Left ventricle myocardium superior (tissue), 1 donor: ENCODE data around the gene ELMO3. TPM values are rescaled to one million over a fixed set of nuclear protein-coding genes. Genes with fewer than 3 reads are reported as not detected.

Experiments
- ATAC-seq: fragments of 200-7000 bp; cut with Tn5 transposase; one replicate; pipeline ENCODE4 v1.9.1; 2020; ENCODE audit warnings: mild to moderate bottlenecking, moderate library complexity
- DNase-seq: peaks from one replicate; pipeline ENCODE4 v3.0.0-alpha.2; 2020
- intact Hi-C: fragments of 100-400 bp; cut with micrococcal nuclease; formaldehyde crosslinking; loops from one replicate; pipeline ENCODE4 v1.11.0; 2022
- total RNA-seq: library from RNA; stranded (reverse); fragmentation: NEBNext Ultra II Directional; extraction: Animal tissue kit (Norgen Biotek cat#: 25700); gene quantifications from one replicate; pipeline ENCODE4 v1.2.1, GENCODE V29; 2021
- donor health status: DM: no; HTN: yes; CAD: no; lungs with severe emphysema.

ELMO3 gene
- total RNA-seq, 1 donor from 2014 or later: 0.79 TPM

DNA sequence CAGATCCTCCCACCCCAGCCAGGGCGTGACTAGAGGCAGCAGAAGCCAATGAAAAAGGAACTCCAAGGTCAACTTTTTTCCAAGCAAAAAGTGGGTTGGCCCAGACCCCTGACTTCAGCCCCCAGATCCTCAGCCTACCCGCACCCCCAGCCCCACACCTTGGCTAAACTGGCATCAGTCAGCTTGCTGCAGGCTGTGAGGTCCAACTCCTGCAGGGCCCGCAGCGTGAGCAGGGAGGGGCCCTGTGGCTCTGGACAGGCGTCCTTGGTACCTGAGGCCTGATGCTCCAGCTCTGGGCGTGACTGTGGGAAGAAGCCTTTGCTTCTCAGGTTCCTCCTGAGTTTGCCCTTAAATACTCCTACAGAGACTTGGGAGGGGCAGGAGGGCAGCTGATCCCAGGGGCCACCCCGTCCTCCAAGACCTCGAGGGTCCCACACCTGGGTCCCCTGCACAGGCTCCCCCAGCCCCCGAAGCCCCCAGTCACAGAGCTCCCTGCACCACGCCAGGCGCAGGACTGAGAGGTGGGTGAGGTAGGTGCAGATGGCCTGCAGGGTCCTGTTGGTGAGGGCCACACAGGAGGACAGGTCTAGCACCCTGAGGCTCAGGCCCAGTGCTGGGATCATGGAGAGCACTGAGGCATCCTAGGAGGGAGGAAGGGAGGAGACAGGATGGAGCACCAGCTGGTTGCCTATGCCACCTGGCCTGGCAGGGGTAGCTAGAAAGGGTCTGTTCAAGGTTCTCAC is 9.4 kb downstream of the ELMO3 start:
- intact Hi-C loops: no loop called here
- no peak for ATAC-seq
- no peak for DNase-seq

DNA sequence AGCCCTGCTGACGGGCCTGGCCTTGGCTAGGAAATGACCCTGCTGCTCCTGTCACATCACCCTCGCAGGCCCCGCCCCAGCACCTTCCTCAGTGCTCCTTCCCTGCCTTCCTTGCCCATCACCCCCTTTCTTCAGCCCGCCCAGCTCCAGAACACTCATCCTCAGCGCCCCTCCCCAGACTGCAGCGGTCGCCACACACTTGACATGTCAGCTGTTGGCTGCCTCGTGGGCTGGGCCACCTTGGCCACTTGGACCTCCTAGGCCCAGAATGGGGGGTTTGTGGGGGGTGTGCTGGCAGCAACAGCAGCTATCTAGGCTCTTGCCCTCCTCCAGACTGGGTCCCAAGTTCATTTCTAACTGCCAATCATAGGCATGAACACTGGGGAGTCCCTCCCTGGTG is 10.6 kb downstream of the ELMO3 start:
- intact Hi-C loops: no loop called here
- DNase-seq (no peak), ATAC-seq (no peak)

DNA sequence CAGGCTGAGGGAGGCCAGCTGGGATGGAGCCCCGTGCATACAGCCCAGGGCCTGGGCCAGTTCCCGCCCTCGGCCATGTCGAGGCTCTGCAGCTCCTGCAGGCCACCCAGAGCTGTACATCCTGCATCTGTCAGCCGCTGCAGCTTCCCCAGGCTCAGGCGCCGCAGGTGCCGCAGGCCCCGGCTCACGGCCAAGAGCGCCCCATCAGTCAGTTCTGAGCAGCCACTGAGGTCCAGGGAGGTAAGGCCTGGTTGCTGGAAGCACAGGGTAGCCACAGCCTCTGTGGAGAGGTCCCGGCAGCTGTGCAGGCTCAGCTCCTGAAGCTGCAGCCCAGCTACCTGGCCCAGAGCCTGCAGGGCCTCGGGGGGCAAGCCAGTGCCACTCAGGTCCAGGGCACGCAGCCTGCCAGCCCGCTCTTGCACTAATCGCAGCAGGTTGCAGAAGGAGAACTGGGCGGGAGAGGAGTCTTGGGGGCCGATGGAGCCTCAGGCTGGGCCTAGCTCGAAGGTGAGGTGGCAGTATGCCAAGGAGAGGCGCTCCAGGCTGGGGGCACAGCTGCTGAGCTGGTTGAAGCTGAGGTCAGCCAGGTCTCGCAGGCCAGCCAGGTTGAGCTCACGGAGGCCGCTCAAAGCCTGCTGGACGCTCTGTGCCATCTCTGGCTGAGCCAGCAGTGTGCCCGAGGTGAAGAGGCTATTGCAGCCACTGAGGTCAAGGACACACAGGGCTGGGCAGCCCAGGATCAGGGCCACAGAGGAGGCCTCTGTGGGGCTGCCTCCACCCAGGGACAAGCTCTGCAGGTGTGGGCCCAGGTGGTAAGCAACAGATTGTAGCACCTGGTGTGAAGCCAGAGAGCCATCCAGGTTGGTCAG is 11.4 kb downstream of the ELMO3 start:
- DNase-seq (no peak), ATAC-seq (no peak)
- intact Hi-C loops: no loop called here

DNA sequence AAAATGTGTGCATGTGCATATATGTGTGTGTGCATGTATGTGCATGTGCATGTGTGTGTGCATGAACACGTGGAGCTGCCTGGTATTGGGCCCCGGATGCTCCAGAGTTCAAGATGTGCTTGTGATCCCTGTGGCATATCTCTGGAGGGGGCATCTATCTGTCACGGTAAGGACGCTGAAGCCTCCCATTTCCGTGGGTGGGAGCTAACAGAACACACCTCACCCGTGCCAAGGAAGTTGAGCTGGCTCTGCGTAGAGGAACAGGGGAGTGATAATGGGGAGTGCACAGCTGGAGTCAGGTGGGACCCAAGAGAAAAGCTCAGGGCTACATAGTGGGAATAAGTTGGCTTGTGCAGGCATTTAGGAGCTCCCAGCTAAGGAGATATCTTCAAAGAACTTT is 12.7 kb downstream of the ELMO3 start:
- intact Hi-C loops: no loop called here
- ATAC-seq: no peak
- no peak for DNase-seq

DNA sequence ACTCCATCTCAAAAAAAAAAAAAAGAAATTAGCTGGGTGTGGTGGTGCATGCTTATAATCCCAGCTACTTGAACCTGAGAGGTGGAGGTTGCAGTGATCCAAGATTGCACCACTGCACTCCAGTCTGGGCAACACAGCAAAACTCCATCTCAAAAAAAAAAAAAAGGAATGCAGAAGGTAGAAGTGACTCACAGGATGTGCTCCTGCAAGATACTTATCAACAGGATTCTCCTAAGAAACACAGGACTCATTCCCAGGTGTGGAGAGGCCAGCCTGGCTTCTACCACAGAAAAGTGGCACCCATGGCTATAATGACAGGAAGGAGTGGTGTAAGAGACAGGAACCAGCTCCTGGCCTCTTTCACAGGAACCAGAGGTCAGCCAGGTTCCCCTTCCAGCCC is 13.8 kb downstream of the ELMO3 start:
- ATAC-seq (no peak), DNase-seq (no peak)
- intact Hi-C loops: no loop called here

DNA sequence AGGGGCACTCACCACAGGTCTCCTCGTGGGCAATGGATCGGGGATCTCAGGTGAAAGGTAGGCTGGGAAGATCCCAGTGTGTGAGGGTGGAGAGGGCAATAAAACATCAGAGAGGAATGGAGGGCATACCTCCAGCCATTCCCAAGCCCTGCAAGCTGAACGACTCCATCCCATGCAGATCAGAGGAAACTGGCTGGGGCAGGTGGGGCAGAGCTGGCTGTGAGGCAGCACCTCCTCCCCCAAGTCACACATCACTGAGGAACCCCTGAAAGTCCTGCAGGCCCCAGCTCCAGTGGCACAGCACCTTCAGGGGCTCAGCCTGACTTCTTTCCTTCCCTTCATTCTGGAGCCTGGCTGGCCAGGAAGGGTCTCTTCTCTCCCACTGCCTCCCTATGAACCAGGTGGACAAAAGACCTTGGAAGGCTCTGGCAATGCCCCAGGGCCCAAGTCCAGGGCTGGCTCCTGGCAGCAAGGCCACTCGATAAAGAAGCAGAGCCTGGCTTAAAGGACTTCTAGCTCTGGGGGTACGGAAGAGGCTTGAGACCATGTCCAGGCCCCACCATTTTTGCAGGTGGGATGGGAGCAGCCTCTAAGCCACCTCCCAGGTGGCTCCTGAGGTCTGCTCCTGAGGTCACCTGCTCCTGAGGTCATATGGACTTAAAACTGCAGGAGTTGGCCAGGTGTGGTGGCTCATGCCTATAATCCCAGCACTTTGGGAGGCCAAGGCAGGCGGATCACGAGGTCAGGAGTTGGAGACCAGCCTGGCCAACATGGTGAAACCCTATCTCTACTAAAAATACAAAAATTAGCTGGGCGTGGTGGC is 14.5 kb downstream of the ELMO3 start:
- ATAC-seq (no peak), DNase-seq (no peak)
- intact Hi-C loops: no loop called here

DNA sequence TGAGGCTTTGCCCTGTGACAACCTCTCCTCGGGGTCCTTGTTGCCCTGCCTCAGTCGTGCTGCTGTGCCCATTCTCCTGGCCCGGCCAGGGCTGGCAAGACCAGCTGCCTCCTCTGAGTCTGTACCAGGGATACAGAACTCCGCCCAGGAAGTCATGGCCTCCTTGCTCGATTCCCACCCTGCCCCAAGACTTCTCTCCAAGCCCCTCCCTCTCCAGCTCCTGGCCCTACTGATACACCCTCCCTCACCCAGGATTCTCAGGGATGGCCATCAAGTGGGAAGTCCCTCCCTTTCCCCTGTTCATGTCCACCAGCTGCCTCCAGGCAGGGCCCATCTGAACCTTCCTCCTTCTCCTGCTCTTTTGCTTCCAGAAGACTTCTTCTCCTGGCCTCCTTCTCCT is 16.8 kb downstream of the ELMO3 start:
- DNase-seq (no peak), ATAC-seq (no peak)
- intact Hi-C loops: no loop called here

DNA sequence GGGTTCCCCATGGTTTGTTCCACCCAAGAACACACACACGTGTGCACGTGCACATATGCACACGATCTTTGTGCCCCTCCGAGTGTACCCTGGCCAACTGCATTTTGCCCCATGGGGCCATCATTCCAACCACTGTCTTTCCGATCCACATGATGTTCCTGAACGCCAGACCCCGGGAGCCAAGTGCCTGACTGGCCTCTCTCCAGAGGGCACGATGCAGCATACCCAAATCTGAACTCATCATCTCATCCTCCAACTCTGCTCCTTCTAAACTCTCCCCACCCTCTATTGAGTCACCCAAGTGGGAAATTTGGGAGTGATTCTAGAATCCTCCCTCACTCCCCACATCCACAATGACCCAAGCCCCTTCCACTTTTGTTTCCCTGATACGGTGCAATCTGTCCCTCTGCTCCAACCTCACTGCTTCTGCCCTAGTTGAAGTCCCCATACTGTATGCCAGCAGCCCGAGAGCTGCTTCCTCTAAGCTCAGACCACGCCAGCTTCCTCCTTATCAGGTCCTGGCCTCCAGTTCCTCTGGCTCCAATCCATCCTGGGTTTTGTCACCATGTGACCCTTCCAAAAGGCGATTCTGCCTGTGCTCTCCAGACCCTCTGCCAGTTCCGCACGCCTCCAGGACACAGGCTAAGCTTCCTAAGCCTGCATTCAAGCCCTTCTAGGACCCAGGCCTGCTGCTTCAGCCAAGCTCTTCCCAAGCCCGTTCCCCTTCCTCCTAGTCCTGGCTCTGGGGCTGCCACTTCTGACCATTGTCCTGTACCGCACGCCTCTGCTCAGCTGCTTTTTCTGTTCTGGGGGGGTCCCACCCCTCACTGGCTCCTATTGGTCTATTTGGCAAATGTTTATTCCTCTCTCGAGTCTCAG is 17.9 kb downstream of the ELMO3 start:
- ATAC-seq: peak; percentile 93
- intact Hi-C loops: no loop called here

DNA sequence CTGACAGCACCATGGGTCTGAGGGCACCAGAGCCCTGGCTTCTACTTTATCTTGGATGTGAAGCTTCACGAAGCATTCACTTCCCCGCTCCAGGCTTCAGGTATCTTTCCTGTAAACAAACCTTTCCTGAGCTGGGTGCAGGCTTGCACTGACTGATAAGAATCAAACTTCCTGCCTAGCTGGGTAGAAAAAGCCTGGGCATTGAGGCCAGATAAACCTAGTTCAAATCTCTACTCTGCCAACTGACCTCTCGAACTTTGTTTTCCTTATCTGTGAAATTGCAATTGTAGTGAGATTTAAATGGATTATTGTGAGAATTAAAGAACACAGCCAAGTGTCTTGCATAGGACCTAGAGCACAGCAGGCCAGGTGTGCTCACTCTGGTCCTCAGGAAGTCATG is 25.1 kb downstream of the ELMO3 start:
- intact Hi-C loops: no loop called here
- DNase-seq (no peak), ATAC-seq (no peak)

More for the DNA sequence above, 17.9 kb downstream of the ELMO3 start:
- DNase-seq: peak; percentile 72

DNA sequence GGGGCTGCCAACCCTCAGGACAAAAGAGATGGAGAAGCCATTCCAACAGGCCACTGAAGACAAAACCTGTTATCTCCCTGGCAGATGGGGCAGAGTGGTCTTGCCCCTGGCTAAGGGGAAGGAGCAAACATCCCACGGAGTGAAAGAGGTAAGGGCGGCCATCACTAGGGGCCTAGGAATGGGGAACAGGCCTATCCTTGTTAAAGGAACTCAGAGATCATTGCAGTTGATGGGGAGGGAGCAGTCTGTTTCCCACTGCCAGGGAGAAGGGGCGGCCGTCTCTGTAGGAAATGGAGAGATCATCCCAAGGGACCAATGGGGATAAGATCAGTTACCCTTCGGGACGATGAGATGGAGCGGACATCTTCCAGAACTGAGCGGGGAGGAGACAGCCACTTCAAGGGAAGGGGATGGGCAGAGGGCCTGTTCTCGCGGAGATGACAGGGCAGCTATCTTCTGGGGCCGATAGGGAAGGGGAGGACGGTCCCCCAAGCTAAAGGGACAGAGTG is 27.4 kb downstream of the ELMO3 start:
- ATAC-seq: no peak
- intact Hi-C loops: no loop called here
- no peak for DNase-seq

DNA sequence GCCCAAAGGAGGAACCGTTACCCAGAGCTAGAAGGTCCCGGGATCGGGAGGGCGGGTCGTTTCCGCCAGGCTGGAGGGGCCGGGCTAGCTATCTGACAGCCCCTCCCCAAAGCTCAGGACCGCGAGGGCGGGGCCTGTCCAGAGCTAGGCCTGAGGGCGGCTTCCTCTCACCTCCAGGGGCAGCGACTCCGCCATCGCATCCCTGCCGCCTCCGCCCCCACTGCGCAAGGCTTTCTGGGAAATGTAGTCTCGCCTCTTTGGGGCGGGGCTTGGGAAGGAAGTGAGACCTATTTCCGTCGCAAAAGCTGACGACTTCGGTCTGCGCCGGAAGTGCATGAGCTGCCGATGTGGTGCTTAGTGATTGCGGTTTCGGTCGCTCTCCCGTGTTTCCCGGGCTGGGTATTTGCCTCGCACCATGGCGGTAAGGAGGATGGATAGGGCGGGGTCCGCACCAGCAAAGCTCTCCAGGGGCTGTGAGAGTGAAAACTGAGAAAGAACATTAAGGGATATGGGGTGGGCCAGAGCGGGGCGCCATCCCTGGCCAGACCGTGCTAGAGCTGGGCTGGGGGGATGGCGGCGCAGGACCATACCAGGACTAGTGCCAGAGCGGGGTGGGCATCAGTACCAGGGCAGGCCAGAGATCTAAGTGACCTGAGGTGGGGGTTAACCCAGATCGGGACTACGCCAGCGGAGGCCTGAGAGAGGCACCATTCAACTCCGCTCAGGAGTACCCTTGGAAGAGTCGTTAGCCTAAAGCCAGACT is 28.1 kb downstream of the ELMO3 start, which contains the start of gene TMEM208:
TSS of gene TMEM208 (plus strand) at position 327 of the 763 bp plus-strand sequence. CDS start at position 416, 89 bp downstream.
- intact Hi-C loops: no loop called here
- peak; percentile 98 for DNase-seq
- ATAC-seq: peak; percentile 96

DNA sequence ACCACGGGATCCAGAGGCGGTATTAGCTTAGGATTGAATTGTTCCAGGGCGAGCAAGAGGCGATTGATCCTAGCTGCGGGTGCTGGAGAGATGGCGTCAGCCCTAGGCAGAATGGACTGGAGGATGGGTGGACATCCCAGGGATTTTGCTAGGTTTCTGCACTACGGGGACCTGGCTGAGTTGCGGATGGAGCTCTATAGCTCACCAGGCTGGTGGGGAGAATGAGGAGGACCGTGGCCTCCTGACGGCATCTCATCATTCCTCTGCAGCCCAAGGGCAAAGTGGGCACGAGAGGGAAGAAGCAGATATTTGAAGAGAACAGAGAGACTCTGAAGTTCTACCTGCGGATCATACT is 28.6 kb downstream of the ELMO3 start:
- DNase-seq (no peak), ATAC-seq (no peak)
- intact Hi-C loops: no loop called here

DNA sequence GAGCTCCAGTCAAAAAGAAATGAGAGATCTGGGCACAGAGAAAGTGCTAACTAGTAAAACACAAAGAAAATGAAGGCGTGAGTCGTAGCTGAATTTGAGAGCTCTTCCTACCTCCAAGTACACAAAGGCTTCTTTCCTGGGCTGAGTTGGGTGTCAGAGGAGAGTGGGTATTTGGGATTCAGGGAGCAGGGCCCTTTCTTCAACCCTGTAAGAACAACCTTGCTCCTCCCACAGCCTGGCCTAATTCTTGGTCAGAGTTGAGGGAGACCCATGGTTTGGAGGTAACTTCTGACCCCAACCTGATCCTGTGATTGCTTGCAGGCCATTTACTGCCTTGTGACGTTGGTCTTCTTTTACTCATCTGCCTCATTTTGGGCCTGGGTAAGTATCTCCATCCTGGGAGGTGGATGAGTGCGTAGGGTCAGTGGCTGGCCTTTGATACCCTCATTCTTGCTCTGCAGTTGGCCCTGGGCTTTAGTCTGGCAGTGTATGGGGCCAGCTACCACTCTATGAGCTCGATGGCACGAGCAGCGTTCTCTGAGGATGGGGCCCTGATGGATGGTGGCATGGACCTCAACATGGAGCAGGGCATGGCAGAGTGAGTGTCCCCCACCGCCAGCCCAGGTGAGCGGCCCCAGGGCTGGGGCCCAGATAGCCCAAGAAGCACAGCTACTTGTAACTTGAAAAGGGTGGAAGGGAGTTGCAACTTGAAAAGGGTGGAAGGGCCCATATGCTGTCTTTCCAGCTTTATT is 29.3 kb downstream of the ELMO3 start:
- DNase-seq (no peak), ATAC-seq (no peak)
- intact Hi-C loops: no loop called here

DNA sequence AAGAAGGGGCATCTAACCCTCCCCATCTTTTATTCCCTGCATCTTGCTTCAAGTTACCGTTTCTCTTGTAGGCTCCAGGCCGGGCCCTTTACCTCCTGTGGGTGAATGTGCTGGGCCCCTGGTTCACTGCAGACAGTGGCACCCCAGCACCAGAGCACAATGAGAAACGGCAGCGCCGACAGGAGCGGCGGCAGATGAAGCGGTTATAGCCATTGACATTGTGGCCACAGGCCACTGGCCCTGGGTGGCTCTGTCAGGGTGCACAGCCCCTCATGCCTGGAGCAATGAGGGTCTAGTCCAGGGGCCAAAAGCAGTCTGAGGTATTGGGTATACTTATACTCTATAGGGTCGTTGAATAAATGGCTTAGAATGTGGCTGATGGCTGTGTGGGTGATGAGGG is 30.0 kb downstream of the ELMO3 start:
- ATAC-seq (no peak), DNase-seq (no peak)
- intact Hi-C loops: no loop called here

DNA sequence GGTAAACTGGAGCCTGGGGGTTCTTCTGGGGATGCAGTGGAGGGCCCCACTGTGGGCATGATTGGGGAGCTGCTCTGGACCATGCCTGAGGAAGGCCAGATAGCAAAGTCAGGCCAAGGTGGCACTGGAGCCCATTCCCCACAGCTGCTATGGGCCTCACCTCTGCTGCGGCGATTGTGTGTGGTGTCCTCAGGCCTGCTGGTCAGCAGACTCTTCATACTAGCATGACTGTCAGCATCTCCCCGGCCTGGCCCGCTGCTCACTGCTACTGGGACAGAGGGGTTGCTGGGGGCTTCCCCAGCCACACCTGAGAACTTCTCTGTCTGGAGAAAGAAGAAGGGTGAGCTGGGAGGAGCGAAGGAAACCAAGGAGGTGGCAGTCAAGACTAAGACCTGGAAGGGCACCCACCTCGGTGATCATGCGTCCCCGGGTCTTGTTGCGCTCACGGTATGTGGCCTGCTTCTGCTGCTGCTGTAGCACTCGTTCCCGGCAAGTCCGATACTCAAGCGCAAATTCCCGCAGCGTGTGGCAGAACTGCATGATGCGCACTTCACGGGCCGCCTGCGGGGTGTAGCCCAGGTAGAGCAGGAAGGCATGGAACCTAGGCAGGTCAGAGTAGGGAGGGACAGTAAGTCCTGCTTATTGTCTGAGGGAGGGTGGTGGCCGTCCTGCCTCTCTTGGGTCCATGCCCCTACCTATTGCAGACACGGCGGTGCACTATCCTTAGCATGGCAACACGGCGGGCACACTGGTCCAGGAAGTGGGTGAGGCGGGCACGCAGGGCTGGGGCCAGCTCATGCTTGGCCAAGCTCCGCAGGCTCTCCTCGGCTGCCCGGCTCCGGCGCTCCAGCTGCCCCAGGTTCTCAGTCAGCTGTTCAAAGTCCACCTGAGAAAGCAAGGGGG is 31.2 kb downstream of the ELMO3 start:
- intact Hi-C loops: no loop called here
- ATAC-seq: no peak
- no peak for DNase-seq
